ENCODE results near the gene ADPRS. TPM values are rescaled to one million over a fixed set of nuclear protein-coding genes. Genes with fewer than 3 reads are reported as not detected.
A peak's percentile ranks its signal among the peaks of the same experiment; 100 is the strongest.

Gene ADPRS
- 12.4 TPM for total RNA-seq

DNA sequence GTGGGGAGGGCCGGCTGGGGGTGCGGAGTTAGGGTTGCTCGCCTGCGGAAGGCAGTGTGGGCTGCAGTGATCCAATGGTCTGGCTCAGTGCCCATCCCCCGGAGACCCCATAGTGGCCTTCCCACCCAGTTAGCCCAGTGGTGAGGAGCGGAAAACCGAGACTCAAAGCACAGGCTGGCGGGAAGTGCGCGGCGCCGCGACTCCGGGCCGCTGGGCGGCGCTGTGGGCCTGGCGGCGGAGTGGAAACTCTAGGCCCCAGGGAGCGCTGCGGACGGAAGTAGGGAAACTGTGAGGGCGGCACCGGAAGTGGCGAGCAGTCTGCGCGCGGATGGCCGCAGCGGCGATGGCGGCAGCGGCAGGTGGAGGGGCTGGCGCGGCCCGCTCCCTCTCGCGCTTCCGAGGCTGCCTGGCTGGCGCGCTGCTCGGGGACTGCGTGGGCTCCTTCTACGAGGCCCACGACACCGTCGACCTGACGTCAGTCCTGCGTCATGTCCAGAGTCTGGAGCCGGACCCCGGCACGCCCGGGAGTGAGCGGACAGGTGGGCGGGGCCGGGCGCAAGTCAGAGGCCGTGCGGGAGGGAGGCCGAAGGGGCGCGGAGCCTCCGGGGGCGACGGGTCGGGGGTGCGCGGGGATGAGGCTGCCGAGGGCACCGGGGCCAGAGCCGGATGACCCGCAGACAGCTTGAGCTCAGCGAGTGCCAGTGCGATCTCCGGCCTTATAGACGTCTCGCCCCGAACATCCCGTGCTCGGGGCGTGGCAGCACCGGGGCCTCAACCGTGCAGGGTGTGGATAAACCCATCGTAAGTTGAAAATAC is at the start of gene ADPRS:
Gene ADPRS, plus strand, starts transcription at position 316 of the 816 bp plus-strand sequence. Its CDS starts 13 bp downstream, at position 329.
- Histone ChIP-seq H3K9me3 (ENCODE audit: low read depth, low read length) (no peaks in the 10 kb centered on the region), H3K4me3 (ENCODE audit: low read length) (peak within 1 kb of the TSS; percentile 91), H3K4me1 (ENCODE audit: insufficient read depth, low read length) (peaks cover 35% of the 10 kb centered on the region), H3K27me3 (ENCODE audit: insufficient read depth, low read length) (peaks cover 7% of the 10 kb centered on the region)

- H3K4me1 ChIP-seq (ENCODE audit: insufficient read depth, low read length) = peaks cover 9% of the 10 kb centered on the region
- no peaks in the 10 kb centered on the region for H3K9me3 ChIP-seq (ENCODE audit: low read depth, low read length)
- no peaks in the 10 kb centered on the region for H3K27me3 ChIP-seq (ENCODE audit: insufficient read depth, low read length)
- no peak overlapping the region for H3K4me3 ChIP-seq (ENCODE audit: low read length)
These were observed 48.5 kb upstream of the ADPRS start for GRCh38 chr1:36040238-36040637.

DNA sequence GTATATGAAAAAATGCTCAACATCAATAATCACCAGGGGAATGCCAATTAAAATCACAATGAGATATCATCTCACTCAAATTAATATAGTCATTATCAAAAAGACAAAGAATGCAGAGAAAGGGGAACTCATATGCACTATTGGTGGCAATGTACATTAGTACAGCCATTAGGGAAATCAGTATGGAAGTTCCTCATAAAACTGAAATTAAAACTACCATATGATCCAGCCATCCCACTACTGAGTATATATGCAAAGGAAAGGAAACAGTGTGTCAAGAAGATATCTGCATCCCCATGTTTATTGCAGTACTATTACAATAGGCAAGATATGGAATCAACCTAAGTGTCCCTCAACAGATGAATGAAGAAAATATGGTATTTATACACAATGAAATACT is 36.9 kb upstream of the ADPRS start:
- Histone ChIP-seq H3K4me3 (ENCODE audit: low read length) (no peak overlapping the region), H3K9me3 (ENCODE audit: low read depth, low read length) (no peaks in the 10 kb centered on the region), H3K27me3 (ENCODE audit: insufficient read depth, low read length) (no peaks in the 10 kb centered on the region), H3K4me1 (ENCODE audit: insufficient read depth, low read length) (peaks cover 6% of the 10 kb centered on the region)

DNA sequence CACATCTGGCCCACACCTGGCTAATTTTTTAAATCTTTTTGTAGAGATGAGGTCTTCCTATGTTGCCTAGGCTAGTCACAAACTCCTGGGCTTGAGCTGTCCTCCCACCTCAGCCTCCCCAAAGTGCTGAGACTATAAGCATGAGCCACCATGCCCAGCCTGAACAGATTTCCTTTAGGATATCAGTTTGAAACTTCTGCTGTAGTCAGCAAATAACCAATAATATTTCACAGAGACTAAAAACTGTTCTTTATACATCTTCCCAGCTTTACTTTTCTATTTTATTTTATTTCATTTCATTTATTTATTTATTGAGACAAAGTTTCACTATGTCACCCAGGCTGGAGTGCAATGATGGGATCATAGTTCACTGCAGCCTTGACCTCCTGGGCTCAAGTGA is 34.7 kb upstream of the ADPRS start:
- Histone ChIP-seq H3K9me3 (ENCODE audit: low read depth, low read length) (no peaks in the 10 kb centered on the region), H3K4me3 (ENCODE audit: low read length) (no peak overlapping the region)

DNA sequence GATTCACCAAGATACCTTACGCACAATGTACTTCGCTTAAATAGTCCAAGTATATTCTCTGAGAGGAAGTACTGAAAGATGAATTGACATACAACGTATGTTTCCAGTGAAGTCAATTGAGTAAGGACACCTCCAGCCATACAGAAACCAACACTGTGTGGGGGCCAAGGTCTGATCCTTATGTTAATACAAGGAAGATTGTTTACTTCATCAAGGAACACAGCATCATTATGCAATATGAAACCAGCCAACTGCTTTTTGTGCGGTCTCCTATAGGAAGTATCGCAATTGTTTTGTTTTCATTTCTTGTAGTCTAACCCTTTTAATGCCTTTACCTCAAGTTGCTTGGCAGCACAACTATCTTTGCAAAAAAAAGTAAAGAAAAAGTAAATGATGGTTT is 33.0 kb upstream of the ADPRS start:
- no peak overlapping the region for H3K4me3 ChIP-seq (ENCODE audit: low read length)
- H3K9me3 ChIP-seq (ENCODE audit: low read depth, low read length) = no peaks in the 10 kb centered on the region
- H3K27me3 ChIP-seq (ENCODE audit: insufficient read depth, low read length) = no peaks in the 10 kb centered on the region
- H3K4me1 ChIP-seq (ENCODE audit: insufficient read depth, low read length) = peaks cover 6% of the 10 kb centered on the region

More for the DNA sequence above, 34.7 kb upstream of the ADPRS start:
- Histone ChIP-seq H3K4me1 (ENCODE audit: insufficient read depth, low read length) (peaks cover 6% of the 10 kb centered on the region), H3K27me3 (ENCODE audit: insufficient read depth, low read length) (no peaks in the 10 kb centered on the region)

DNA sequence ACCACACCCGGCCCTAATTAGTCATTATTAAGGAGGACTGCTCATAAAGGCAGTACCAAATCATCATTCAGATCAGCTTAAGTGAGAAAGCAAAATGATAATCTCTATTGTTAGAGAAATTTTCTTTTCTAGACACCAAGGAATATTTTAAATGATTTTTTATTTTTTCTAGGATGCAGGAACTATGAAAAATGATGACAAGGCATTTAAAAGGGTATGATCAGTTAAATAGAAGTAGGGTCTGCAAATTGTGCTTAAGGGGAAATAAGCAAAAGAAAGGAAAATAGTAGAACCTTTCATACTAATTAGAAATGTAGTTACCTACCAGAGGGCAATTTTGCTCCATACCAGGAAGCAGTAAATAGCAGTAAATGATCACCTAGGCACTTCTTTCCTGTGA is 26.4 kb upstream of the ADPRS start:
- Histone ChIP-seq H3K9me3 (ENCODE audit: low read depth, low read length) (no peaks in the 10 kb centered on the region), H3K4me1 (ENCODE audit: insufficient read depth, low read length) (no peaks in the 10 kb centered on the region), H3K4me3 (ENCODE audit: low read length) (no peak overlapping the region), H3K27me3 (ENCODE audit: insufficient read depth, low read length) (no peaks in the 10 kb centered on the region)

DNA sequence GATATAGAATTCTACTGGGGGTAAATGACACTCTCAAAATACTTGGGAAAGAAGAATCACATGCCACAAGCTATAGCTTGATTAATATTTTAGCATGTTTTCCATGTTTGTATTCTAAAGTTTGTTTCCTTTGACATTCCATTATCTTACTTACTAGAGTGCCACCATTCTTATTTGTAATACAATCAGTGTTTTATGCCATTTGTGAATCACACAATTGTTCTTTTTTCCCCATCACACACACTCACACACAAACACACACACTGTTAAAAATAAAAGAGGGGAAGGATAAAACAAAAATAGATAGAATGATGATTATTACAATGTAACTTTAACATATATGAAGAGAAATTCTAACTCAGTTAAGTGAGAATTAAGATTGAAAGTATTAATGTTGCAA is 20.8 kb upstream of the ADPRS start:
- Histone ChIP-seq H3K4me1 (ENCODE audit: insufficient read depth, low read length) (no peaks in the 10 kb centered on the region), H3K4me3 (ENCODE audit: low read length) (no peak overlapping the region), H3K27me3 (ENCODE audit: insufficient read depth, low read length) (no peaks in the 10 kb centered on the region), H3K9me3 (ENCODE audit: low read depth, low read length) (no peaks in the 10 kb centered on the region)

DNA sequence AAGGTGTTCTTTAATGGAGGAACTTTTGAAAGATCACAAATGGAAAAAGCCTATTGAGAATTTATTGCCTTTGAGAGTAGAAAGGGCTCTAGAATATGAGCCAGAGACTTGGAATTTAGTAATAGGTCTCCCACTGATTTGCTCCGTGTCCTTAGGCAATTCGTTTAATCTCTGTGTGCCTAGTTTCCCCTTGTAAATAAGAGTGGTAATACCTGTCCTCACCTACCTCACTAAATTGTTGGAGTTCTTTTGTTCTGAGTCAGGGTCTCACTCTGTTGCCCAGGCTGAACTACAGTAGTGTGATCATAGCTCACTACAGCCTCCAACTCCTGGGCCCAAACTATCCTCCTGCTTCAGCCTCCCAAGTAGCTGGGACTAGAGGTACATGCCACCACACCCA is 19.8 kb upstream of the ADPRS start:
- no peak overlapping the region for H3K4me3 ChIP-seq (ENCODE audit: low read length)
- H3K9me3 ChIP-seq (ENCODE audit: low read depth, low read length) = no peaks in the 10 kb centered on the region
- H3K4me1 ChIP-seq (ENCODE audit: insufficient read depth, low read length) = no peaks in the 10 kb centered on the region
- H3K27me3 ChIP-seq (ENCODE audit: insufficient read depth, low read length) = no peaks in the 10 kb centered on the region

DNA sequence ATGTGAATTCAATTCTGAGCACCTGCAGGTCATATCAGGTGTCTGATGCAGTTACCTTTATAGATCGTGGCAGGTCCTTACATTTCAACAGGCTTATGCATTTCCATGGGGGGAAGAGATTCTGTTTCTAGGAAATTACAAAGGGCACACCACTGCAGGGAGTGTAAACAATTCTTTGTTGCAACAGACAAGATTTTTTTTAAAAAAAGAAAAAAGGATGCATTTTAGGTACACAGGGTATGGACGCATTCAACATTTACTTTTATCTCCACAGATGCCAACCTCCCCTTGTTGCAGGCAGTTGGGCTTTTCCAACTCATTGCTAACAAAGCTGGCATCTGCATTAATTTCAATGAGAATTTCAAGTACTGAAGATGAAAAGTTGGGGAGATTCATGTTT is 18.3 kb upstream of the ADPRS start:
- H3K4me3 ChIP-seq (ENCODE audit: low read length) = no peak overlapping the region
- H3K9me3 ChIP-seq (ENCODE audit: low read depth, low read length) = no peaks in the 10 kb centered on the region
- H3K27me3 ChIP-seq (ENCODE audit: insufficient read depth, low read length) = no peaks in the 10 kb centered on the region

DNA sequence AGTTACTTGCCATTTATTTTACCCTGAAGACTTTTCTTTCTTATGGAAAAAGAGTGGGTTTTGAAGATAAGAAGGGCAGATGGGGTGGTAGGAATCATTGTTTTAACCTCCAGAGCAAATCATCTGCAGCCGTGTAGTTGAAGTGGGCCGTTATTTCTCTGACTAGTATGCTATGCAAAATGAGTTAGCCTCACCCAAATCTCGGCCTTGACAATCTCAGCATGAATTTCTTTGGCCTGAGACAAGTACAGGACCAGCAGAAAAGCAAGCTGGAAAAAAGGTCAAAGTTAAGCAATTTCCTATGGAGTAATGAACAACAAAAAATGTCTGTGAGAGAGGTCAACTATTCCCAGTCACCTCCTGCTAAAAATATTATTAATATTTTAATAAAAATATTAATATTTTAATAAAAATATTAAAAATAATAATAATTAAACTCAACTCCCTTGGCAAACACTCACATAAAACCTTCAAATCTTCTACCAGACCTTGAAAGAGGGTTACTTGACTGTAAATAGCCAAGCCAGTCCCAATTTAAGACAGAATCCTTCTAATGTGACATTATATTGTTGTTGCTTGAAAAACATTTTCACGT is 11.6 kb upstream of the ADPRS start:
- Histone ChIP-seq H3K27me3 (ENCODE audit: insufficient read depth, low read length) (no peaks in the 10 kb centered on the region), H3K4me3 (ENCODE audit: low read length) (no peak overlapping the region), H3K4me1 (ENCODE audit: insufficient read depth, low read length) (peaks cover 13% of the 10 kb centered on the region)

More for the DNA sequence above, 18.3 kb upstream of the ADPRS start:
- peaks cover 13% of the 10 kb centered on the region for H3K4me1 ChIP-seq (ENCODE audit: insufficient read depth, low read length)

DNA sequence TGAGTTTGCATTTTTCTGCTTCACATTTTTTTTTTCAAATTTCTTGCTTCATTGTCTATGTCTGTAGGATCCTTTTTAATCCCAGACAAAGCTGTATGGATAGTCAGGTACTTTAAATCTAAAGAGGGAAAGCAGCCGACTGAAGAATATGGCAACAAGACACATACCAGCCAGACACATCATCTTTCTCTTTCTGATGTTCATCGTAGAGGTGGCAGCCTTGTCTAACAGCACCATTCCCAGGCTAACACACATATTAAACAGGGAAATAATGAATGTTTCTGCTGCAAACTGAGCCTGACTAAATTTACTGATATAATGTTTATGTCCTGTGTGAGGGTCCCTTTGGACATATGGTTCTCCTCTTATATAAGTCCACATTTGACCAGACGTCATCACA is 8.5 kb upstream of the ADPRS start:
- H3K4me1 ChIP-seq (ENCODE audit: insufficient read depth, low read length) = peaks cover 9% of the 10 kb centered on the region
- peaks cover 12% of the 10 kb centered on the region for H3K27me3 ChIP-seq (ENCODE audit: insufficient read depth, low read length)
- H3K4me3 ChIP-seq (ENCODE audit: low read length) = no peak overlapping the region
- H3K9me3 ChIP-seq (ENCODE audit: low read depth, low read length) = no peaks in the 10 kb centered on the region

More for the DNA sequence above, 11.6 kb upstream of the ADPRS start:
- H3K9me3 ChIP-seq (ENCODE audit: low read depth, low read length) = no peaks in the 10 kb centered on the region

GRCh38 chr1:36080801-36081200 is 7.9 kb upstream of the ADPRS start:
- Histone ChIP-seq H3K4me3 (ENCODE audit: low read length) (no peak overlapping the region), H3K4me1 (ENCODE audit: insufficient read depth, low read length) (peaks cover 8% of the 10 kb centered on the region), H3K9me3 (ENCODE audit: low read depth, low read length) (no peaks in the 10 kb centered on the region), H3K27me3 (ENCODE audit: insufficient read depth, low read length) (peaks cover 12% of the 10 kb centered on the region)

GRCh38 chr1:36081926-36082485 is 6.7 kb upstream of the ADPRS start:
- Histone ChIP-seq H3K4me1 (ENCODE audit: insufficient read depth, low read length) (peaks cover 8% of the 10 kb centered on the region), H3K9me3 (ENCODE audit: low read depth, low read length) (no peaks in the 10 kb centered on the region), H3K4me3 (ENCODE audit: low read length) (no peak overlapping the region), H3K27me3 (ENCODE audit: insufficient read depth, low read length) (peaks cover 12% of the 10 kb centered on the region)

DNA sequence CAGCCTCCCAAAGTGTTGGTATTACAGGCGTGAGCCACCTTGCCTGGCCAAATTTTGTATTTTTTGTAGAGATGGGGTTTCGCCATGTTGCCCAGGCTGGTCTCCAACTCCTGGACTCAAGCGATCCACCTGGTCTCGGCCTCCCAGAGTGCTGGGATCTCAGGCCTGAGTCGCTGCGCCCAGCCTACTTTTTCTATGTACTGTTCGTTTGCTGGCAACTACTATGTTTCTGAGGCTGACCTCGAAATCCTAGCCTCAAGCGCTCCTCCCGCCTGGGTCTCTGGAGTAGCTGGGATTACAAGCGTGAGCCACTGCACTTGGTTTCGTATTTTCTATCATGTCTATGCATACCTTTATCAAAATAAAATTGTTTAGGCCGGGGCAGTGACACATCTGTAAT is 5.5 kb upstream of the ADPRS start:
- peaks cover 12% of the 10 kb centered on the region for H3K27me3 ChIP-seq (ENCODE audit: insufficient read depth, low read length)
- H3K4me3 ChIP-seq (ENCODE audit: low read length) = no peak overlapping the region
- H3K9me3 ChIP-seq (ENCODE audit: low read depth, low read length) = no peaks in the 10 kb centered on the region
- peaks cover 11% of the 10 kb centered on the region for H3K4me1 ChIP-seq (ENCODE audit: insufficient read depth, low read length)

DNA sequence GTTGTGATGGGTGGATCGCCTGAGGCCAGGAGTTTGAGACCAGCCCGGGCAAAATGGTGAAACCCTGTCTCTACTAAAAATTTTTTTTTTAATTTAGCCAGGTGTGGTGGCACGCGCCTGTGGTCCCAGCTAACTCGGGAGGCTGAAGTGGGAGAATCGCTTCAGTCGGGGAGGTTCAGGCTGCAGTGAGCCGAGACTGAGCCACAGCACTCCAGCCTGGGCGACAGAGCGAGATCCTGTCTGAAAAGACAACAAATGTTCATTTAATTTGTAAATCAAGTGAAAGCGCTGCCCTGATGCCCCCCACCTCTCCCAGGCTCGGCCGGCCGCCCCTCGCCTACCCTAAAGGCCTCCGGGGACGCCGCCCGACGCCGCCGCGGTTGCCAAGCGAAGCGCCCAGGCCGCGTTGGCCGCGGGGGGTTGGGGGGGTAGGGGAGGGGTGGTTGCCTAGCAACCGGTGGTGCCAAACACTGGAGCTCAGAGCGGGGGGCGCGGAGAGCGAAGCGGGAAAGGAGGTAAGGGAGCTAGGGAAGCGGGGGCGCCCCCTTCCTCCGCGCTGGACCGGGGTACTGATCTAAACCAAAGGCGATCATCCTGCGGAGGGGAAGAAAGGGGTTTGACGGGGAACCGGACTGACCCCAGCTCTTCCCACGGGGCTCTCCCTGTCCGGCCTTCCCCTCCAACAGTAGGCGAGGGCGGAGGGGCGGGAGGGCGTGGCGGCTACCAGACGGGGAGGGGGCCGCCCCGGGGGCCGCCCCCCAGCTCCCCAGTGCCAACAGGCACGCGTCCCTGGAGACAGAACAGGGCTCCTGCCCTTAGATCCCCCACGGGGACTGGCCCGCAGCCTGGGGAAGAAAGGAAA is 4.8 kb upstream of the ADPRS start, which contains the start of gene TEKT2:
Gene TEKT2, plus strand, starts transcription at position 460 of the 862 bp plus-strand sequence. CDS start 828 bp downstream, outside the sequence.
- no peaks in the 10 kb centered on the region for H3K9me3 ChIP-seq (ENCODE audit: low read depth, low read length)
- H3K4me3 ChIP-seq (ENCODE audit: low read length) = no peak within 1 kb of the TSS
- H3K27me3 ChIP-seq (ENCODE audit: insufficient read depth, low read length) = peaks cover 12% of the 10 kb centered on the region
- H3K4me1 ChIP-seq (ENCODE audit: insufficient read depth, low read length) = peaks cover 14% of the 10 kb centered on the region
